Caki2 (cell line): Measurements from ENCODE around the gene ADNP2. TPM values are rescaled to one million over a fixed set of nuclear protein-coding genes. Genes with fewer than 3 reads are reported as not detected.

Experiments
- DNase-seq: peaks from one replicate; pipeline ENCODE4 v3.0.0-alpha.2; 2015; ENCODE audit warnings: low read depth
- in situ Hi-C: cut with HindIII; loops from 2 replicates; pipeline ENCODE4 v1.10.0; 2016; ENCODE audit warnings: low sequenced_read_pairs, low pct_unique_long_range_greater_than_20kb, mixed read lengths
- total RNA-seq: library from RNA; depleted of rRNA; stranded (reverse); fragments of >200 nt; shearing (Covaris generic); gene quantifications from 2 replicates; pipeline ENCODE4 v1.2.3, GENCODE V29; 2014; ENCODE audit warnings: low replicate concordance; rRNA removed

ADNP2 gene
- total RNA-seq, result 8.1 and 10.5 TPM in 2 replicates

- in situ Hi-C loops, result no loop called here
- DNase-seq, result peak; percentile 94
These were observed at the start of gene ADNP2 for GRCh38 chr18:80108739-80109675. Gene ADNP2, plus strand, starts transcription at chr18:80109262. Its CDS starts 8,281 bp downstream, at chr18:80117543.

GRCh38 chr18:80059945-80060344 lies 49.1 kb upstream of the ADNP2 start:
- DNase-seq, result no peak
- in situ Hi-C loops, result no loop called here

DNA sequence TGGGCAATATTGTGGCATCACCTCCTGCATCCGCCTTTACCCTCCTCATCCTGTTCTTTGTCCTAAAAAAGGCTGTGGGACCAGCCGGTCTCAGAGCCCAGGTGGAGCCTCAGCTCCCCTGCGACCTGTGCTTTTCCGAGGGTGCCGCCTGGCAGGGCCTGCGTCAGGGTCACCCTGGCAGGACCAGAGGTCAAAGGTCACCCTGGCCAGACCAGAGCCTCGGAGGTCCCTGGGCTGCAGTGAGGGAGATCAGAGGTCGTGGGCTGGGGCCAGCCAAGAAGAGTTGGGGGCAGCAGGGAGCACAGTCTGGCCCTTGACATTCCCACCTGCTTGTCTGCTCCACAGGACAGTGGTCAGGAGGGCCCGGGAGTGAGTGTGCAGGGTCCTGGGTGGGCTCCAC lies 43.4 kb upstream of the ADNP2 start:
- no peak for DNase-seq
- in situ Hi-C loops, result no loop called here

DNA sequence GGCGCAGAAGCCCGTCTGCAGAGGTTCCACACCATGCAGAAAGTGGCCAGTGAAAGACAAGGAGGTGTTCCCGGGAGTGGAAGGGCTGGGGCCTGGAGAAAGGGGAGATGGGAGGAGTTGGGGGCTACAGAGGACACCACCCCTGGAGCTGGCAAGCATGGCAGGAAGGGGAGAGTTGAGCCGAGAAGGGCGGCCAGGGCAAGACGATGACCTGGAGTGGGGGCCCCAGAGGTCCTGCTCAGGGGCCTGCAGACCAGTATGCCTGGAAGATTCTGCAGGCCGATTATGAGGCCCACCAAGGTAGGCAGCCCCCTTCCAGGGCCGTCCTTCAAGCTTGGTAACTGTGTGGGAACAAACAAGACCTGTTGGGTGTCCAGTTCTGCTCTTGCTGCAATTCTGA lies 41.7 kb upstream of the ADNP2 start:
- in situ Hi-C loops, result no loop called here

GRCh38 chr18:80067897-80068296 lies 41.2 kb upstream of the ADNP2 start:
- in situ Hi-C loops, result no loop called here

More for the DNA sequence above, 41.7 kb upstream of the ADNP2 start:
- DNase-seq, result no peak

GRCh38 chr18:80068571-80069272 lies 40.3 kb upstream of the ADNP2 start:
- in situ Hi-C loops, result no loop called here

More at GRCh38 chr18:80067897-80068296, 41.2 kb upstream of the ADNP2 start:
- DNase-seq, result no peak

GRCh38 chr18:80070825-80071224 lies 38.2 kb upstream of the ADNP2 start:
- no peak for DNase-seq
- in situ Hi-C loops, result no loop called here

More at GRCh38 chr18:80068571-80069272, 40.3 kb upstream of the ADNP2 start:
- no peak for DNase-seq

DNA sequence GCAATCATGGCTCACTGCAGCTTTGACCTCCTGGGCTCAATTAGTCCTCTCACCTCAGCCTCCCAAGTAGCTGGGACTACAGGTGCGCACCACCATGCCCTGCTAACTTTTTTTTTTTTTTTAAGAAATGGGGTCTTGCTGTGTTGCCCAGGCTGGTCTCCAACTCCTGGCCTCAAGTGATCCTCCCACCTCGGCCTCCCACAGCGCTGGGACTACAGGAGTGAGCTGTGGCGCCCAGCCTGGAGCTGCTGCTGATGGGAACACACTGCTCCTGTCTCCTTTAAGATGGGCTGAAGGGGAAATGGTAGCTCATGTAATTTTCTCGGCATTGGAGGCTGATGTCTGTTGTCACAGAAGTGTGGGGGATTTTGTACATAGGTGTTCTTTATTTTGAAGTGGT lies 34.9 kb upstream of the ADNP2 start:
- in situ Hi-C loops, result no loop called here
- no peak for DNase-seq

GRCh38 chr18:80074697-80075096 lies 34.4 kb upstream of the ADNP2 start:
- in situ Hi-C loops, result no loop called here
- DNase-seq, result no peak

DNA sequence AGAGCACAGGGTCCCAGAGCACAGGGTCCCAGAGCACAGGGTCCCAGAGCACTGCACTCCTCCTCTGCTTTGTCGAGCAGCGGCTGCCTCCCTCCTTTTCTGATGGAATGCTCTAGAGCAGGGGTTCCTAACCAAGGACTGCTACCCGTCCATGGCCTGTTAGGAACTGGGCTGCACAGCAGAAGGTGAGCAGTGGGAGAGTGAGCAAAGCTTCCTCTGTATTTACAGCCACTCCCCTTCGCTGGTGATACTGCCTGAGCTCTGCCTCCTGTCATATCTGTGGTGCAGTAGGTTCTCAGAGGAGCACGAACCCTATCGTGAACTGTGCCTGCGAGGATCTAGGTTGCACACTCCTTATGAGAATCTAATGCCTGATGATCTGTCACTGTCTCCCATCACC lies 33.1 kb upstream of the ADNP2 start:
- in situ Hi-C loops, result no loop called here
- no peak for DNase-seq

DNA sequence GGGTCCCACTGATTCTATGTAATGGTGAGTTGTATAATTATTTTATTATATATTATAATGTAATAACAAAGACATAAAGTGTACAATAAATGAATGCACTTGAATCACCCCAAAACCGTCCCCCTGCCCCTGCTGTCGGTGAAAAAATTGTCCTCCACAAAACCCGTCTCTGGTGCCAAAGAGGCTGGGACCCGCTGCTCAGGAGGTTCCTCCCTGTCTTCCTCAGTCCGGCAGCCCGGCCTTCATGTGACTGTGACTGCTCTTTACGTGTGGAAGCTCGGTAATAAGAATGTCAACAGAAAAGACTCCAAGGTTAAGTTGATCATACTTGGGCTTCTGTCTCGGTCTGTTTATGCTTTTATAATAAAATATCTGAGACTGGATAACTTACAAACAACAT lies 32.7 kb upstream of the ADNP2 start:
- no peak for DNase-seq
- in situ Hi-C loops, result no loop called here

DNA sequence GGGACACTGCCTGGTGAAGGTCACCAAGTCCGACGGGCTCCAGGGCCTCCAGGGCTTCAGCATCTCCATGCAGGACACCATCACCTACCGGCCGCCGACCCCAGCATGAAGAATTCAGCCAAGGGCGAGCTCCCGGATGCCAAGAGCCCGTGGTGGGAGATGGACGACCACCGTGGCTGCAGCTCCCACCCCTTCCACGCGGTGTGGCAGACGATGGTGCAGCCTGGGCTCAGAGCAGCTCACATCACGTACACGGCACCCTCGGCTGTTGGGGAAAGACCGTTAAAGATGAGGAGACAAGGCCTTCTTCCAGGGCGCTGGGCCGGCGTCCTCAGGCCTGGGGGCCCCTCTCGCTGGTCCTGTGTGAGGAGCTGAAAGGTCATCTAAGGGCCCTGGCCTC lies 31.2 kb upstream of the ADNP2 start:
- DNase-seq, result no peak
- in situ Hi-C loops, result no loop called here

- no peak for DNase-seq
- in situ Hi-C loops, result no loop called here
These were observed 22.8 kb upstream of the ADNP2 start for GRCh38 chr18:80086281-80086680.

DNA sequence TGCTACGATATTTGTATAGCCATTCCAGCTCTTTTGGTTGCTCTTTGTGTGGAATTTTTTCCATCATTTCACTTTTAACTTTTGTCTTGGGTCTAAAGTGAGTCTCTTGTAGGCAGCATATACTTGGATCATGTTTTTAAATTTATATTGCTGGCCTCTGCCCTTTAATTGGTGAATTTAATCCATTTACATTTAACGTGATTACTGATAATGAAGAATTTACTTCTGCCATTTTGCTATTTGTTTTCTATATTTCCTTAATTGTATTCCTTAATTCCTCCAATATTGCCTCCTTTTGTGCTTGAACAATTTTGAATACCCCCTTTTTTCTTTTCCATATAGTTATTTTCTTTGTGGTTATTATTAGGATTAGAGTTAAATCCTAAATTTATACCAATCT lies 21.0 kb upstream of the ADNP2 start:
- no peak for DNase-seq
- in situ Hi-C loops, result no loop called here

GRCh38 chr18:80088823-80089222 lies 20.2 kb upstream of the ADNP2 start:
- in situ Hi-C loops, result no loop called here
- no peak for DNase-seq

GRCh38 chr18:80095414-80095813 lies 13.6 kb upstream of the ADNP2 start:
- no peak for DNase-seq
- in situ Hi-C loops, result no loop called here

DNA sequence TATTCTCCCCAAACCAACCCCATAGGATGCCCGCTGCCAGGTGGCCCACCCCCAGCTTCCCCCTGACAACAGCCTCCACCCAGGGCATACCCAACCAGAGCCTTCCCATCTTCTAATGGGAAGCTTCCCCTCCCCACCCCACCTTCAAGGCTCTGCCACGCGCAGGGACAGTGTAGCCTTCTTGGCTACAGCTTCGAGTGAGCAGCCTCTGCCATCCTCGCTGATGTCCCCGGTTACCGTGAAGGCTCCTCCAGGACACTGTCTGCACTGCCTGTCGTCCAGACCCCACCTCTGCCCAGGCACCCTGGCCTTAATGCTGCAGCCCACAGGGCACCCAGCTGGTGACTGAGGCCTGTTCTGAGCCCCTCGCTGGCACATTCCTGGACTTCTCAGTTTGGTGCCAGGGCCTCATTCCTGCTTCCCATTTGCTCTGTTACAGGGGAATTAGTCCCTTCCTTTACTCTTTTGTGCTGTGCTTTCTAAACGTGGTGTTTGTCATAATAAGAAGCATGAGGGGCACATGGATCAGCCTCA lies 13.0 kb upstream of the ADNP2 start:
- no peak for DNase-seq
- in situ Hi-C loops, result no loop called here

DNA sequence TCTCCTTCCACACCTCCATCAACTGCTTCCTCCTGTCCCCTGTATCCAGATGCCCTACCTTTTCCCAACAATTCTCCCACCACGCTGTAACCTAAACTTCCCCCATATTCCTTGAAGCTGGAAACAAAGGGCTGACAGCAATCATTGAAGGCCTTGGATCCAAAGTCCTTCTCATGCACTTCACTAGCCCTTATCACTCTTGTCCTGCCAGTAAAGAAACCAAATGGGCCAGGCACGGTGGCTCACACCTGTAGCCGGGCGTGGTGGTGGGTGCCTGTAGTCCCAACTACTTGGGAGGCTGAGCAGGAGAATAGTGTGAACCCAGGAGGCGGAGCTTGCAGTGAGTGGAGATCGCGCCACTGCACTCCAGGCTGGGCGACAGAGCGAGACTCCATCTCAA lies 11.9 kb upstream of the ADNP2 start:
- in situ Hi-C loops, result no loop called here
- DNase-seq, result no peak

- in situ Hi-C loops, result no loop called here
- no peak for DNase-seq
These were observed 5.8 kb upstream of the ADNP2 start for GRCh38 chr18:80103231-80103630.
